ENCODE measurements around the gene PUS7.

- TF ChIP-seq CTCF (IDR thresholded peaks at IDR 0.05) (no peak), POLR2AphosphoS5 (IDR thresholded peaks at IDR 0.05) (no peak), EP300 (IDR thresholded peaks at IDR 0.05) (no peak)
These were observed 19.9 kb downstream of the PUS7 start for GRCh38 chr7:105502173-105502572.

Data from stomach (tissue), 4 donors.